Omental fat pad (tissue), 4 donors: ENCODE data around the gene CCDC6. TPM values are rescaled to one million over a fixed set of nuclear protein-coding genes. Genes with fewer than 3 reads are reported as not detected.

ENCODE experiments used
- ATAC-seq: fragments of 150-250 bp; one replicate; pipeline ENCODE4 v1.9.1; 2016; ENCODE audit warnings: mild to moderate bottlenecking, moderate library complexity; ENCODE audit not compliant: low FRiP score
- DNase-seq: peaks from one replicate; pipeline ENCODE4 v3.0.0-alpha.2; 2019; ENCODE audit warnings: low spot score
- total RNA-seq, 4 donors: library from RNA; depleted of rRNA; stranded (reverse); fragments of >200 nt; gene quantifications; one replicate each; pipeline ENCODE4 v1.1.0, GENCODE V29; 2016
- TF ChIP-seq, protein P1 (sequence below), 3 donors: fragments of 450-650 bp; IDR thresholded peaks; one replicate each; pipeline ENCODE4 v1.5.1; 2016 to 2017; ENCODE audit warnings: antibody characterized with exemption in 3 of 3, mild to moderate bottlenecking in 3 of 3, moderate library complexity in 2 of 3

Gene CCDC6
- total RNA-seq, 4 donors from 2014 or later, result 24.7 to 29.7 (median 25.9) TPM

- TF ChIP-seq, protein P1, sequence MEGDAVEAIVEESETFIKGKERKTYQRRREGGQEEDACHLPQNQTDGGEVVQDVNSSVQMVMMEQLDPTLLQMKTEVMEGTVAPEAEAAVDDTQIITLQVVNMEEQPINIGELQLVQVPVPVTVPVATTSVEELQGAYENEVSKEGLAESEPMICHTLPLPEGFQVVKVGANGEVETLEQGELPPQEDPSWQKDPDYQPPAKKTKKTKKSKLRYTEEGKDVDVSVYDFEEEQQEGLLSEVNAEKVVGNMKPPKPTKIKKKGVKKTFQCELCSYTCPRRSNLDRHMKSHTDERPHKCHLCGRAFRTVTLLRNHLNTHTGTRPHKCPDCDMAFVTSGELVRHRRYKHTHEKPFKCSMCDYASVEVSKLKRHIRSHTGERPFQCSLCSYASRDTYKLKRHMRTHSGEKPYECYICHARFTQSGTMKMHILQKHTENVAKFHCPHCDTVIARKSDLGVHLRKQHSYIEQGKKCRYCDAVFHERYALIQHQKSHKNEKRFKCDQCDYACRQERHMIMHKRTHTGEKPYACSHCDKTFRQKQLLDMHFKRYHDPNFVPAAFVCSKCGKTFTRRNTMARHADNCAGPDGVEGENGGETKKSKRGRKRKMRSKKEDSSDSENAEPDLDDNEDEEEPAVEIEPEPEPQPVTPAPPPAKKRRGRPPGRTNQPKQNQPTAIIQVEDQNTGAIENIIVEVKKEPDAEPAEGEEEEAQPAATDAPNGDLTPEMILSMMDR (IDR thresholded peaks at IDR 0.05), result no peak
- no peak for ATAC-seq
- DNase-seq, result no peak
Observed at GRCh38 chr10:59907537-59907917, 1.2 kb upstream of the CCDC6 start.

DNA sequence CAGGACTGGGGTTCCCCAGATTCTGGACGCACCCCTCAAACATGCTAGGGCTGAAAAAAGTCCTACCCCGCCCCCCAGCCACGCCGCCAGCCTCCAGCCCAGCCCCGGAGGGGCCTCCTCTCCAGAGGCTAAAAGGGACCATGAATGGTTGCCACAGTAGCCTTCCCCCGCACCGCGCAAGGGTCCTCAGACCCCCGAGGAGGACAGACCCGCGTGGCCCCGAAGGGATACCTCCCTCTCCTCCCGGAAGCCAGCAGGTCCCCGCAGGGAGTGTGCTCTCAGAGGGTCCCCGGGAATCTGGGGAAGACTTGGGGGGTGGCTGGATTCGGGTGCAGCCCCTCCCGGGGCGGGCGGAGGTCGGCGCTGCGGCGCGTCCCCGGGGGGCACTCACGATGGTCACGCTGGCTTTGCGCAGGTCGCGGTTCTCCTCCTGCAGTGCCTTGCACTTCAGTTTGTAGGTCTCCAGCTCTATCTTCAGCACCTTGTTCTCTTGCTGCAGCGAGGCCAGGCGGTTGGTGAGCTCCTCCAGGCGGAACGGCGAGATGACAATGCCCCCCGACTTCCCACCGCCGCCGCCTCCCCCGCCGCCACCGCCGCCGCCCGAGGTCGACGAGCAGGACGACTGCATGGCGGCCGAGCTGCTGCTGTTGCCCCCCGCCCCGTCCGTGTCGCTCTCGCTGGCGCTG lies 482 bp downstream of the CCDC6 start:
- TF ChIP-seq, protein P1 (IDR thresholded peaks at IDR 0.05), result no peak
- no peak for DNase-seq
- peak; percentile 0 for ATAC-seq

DNA sequence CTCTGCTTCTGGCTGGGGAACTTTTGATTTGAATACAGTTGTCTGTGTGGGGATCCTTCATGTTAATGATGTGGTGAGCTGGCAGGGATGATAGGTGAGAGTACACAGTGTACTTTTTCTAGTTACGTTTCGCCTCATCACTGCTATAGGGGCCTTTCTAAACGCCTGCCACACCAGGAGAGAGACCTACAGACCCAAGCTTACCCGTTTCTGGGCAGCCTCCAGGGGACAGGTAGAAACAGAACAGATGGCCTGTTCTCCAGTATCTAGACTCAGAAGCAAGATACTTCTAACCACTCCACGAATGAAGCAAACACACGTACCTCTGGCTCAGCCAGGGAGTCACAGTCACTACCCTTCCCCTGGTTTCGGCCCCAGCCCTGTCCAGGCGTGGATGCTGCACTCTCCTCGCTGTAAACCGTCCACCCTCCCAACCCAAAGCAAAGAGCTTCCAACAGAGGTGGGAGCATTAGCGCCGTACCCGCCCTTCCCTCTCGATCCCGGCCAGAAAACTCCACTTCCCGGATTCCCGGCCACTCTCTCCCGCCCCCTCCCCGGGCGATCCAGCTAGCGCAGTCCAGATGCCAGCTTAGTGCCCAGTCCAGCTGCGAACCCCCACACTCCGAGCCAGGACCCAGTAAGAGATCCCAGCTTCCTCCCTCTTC lies 1.2 kb downstream of the CCDC6 start:
- DNase-seq (no peak), ATAC-seq (no peak)
- TF ChIP-seq, protein P1 (IDR thresholded peaks at IDR 0.05), result no peak

- ATAC-seq, result no peak
- TF ChIP-seq, protein P1 (IDR thresholded peaks at IDR 0.05), result no peak
- no peak for DNase-seq
Observed at GRCh38 chr10:59904426-59905065, 1.8 kb downstream of the CCDC6 start.

- TF ChIP-seq, protein P1 (IDR thresholded peaks at IDR 0.05), result no peak
- ATAC-seq, result no peak
- no peak for DNase-seq
Observed at GRCh38 chr10:59903871-59904270, 2.5 kb downstream of the CCDC6 start.

GRCh38 chr10:59902016-59902415 lies 4.3 kb downstream of the CCDC6 start:
- TF ChIP-seq, protein P1 (IDR thresholded peaks at IDR 0.05), result no peak
- ATAC-seq (no peak), DNase-seq (no peak)
